Endothelial cell of umbilical vein (primary cell): Measurements from ENCODE around the gene NUCKS1.

ENCODE experiments used
- EZH2 ChIP-seq: IDR thresholded peaks from 2 replicates; pipeline ENCODE4 v1.6.1; 2012; ENCODE audit warnings: borderline replicate concordance, low read depth, mild to moderate bottlenecking, moderate library complexity, low read length, inconsistent platforms; ENCODE audit not compliant: severe bottlenecking
- GATA2 ChIP-seq: IDR thresholded peaks from 2 replicates; pipeline ENCODE4 v1.7.0; 2011; ENCODE audit warnings: low read depth, mild to moderate bottlenecking, moderate library complexity, mixed read lengths, low read length; ENCODE audit not compliant: insufficient read length, insufficient read depth
- MYC ChIP-seq: IDR thresholded peaks from one replicate; pipeline ENCODE4 v1.6.1; 2011; ENCODE audit warnings: mild to moderate bottlenecking, low read depth, low read length
- POLR2A ChIP-seq: IDR thresholded peaks from 2 replicates; pipeline ENCODE4 v1.6.1; 2012; ENCODE audit warnings: low read depth, mild to moderate bottlenecking, control low read depth, low read length
- POLR2AphosphoS5 ChIP-seq: IDR thresholded peaks from 2 replicates; pipeline ENCODE4 v1.6.1; 2012; ENCODE audit warnings: low read depth, mild to moderate bottlenecking, control low read depth, low read length, moderate library complexity; ENCODE audit not compliant: insufficient read depth
- TF ChIP-seq, protein P1 (sequence below), 2 donors: IDR thresholded peaks; 1 replicate in 1 of 2; 2 replicates in 1 of 2; pipeline ENCODE4 v1.5.1; 2011; ENCODE audit warnings: low read length in 2 of 2, mild to moderate bottlenecking in 2 of 2, moderate library complexity in 2 of 2, control low read depth in 1 of 2, inconsistent platforms in 1 of 2, low read depth in 1 of 2; ENCODE audit not compliant: insufficient read depth in 1 of 2; ENCODE audit errors: extremely low read depth in 1 of 2
- TF ChIP-seq, protein P2 (sequence below): IDR thresholded peaks from 2 replicates; pipeline ENCODE4 v1.6.1; 2011; ENCODE audit not compliant: insufficient read depth, insufficient read length

DNA sequence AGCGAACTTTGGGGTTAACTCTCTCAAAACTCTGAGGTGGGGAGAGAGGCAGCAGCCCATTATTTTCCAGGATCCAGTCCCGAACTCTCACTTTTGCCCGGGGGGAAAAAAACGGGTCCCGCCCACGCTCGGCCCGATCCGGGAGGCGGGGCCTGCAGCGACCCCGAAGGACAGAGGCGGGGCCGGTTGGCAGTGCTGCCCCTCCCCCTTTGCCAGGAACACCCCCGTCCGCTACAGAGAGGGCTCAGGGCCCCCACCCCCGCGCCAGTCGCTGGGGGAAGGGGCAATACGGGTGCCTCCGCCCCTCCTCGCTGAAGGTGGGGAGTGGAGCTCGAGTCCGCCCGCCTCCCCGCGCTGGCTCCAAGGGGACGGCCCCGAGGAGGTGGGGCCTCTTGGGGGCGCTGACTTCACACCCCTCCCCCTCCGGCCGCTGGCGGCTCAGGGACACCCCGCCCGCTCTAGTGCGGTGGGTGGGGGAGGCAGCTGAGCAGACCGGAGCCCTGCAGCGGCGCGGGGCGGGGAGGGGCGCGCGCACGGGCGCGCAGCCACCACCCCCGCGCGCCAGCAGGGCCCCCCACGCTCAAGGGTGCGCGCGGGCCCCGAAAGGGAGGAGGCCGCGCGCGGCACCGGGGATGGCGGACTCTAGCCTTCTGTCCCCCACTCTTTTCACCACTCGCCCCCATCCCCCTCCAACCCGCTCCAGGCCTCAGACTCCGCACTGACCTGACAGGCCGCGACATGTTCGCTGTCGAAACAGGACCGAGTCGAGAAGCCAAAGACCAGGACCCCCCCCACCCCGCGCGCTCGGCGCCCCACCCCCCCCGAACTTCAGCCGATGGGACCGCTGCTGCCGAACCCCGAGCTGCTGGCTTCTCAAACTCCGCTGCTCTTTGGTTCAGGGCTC is 496 bp downstream of the NUCKS1 start:
- TF ChIP-seq, protein P1, sequence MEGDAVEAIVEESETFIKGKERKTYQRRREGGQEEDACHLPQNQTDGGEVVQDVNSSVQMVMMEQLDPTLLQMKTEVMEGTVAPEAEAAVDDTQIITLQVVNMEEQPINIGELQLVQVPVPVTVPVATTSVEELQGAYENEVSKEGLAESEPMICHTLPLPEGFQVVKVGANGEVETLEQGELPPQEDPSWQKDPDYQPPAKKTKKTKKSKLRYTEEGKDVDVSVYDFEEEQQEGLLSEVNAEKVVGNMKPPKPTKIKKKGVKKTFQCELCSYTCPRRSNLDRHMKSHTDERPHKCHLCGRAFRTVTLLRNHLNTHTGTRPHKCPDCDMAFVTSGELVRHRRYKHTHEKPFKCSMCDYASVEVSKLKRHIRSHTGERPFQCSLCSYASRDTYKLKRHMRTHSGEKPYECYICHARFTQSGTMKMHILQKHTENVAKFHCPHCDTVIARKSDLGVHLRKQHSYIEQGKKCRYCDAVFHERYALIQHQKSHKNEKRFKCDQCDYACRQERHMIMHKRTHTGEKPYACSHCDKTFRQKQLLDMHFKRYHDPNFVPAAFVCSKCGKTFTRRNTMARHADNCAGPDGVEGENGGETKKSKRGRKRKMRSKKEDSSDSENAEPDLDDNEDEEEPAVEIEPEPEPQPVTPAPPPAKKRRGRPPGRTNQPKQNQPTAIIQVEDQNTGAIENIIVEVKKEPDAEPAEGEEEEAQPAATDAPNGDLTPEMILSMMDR (IDR thresholded peaks at IDR 0.05; ENCODE audit: extremely low read depth in 1 of 2, insufficient read depth in 1 of 2, low read depth in 1 of 2, low read length in 2 of 2), result no peak
- TF ChIP-seq, protein P2, sequence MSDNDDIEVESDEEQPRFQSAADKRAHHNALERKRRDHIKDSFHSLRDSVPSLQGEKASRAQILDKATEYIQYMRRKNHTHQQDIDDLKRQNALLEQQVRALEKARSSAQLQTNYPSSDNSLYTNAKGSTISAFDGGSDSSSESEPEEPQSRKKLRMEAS, result no peak
- TF ChIP-seq GATA2, result no peak
- peak; percentile 81 for TF ChIP-seq POLR2AphosphoS5
- TF ChIP-seq EZH2, result no peak
- TF ChIP-seq POLR2A, result peak; percentile 79
- no peak for TF ChIP-seq MYC
